ENCODE results near the gene PFKM. TPM values are rescaled to one million over a fixed set of nuclear protein-coding genes. Genes with fewer than 3 reads are reported as not detected.

Gene PFKM
- total and polyA plus RNA-seq, 2 of the 4 experiments (the other 2 are of a cell fraction) = 56.7 to 82.6 TPM

- intact Hi-C loops (cut with micrococcal nuclease) = no loop called here
- no peak overlapping the region for H3K56ac ChIP-seq (ENCODE audit: extremely low read depth, insufficient read depth, low read length)
- no peak overlapping the region for H3K18ac ChIP-seq (ENCODE audit: low read depth, low read length)
- no peaks in the 10 kb centered on the region for H4K20me1 ChIP-seq (ENCODE audit: insufficient read depth, low read length)
- dilution Hi-C loops (cut with HindIII; ENCODE audit: low sequenced_read_pairs, unreplicated experiment) = no loop called here
- H3K9me3 ChIP-seq (ENCODE audit: control insufficient read depth, insufficient read depth, low read length) = no peaks in the 10 kb centered on the region
- no peaks in the 10 kb centered on the region for H3K36me3 ChIP-seq (ENCODE audit: control insufficient read depth, insufficient read depth, low read length)
- ATAC-seq (ENCODE audit: low read depth) = peak; percentile 42
- no peak overlapping the region for H3K27ac ChIP-seq (ENCODE audit: insufficient read depth, low read length)
- no peak overlapping the region for H3K23ac ChIP-seq (ENCODE audit: low read depth, low read length)
- no peak overlapping the region for H2AK9ac ChIP-seq (replicated peaks; ENCODE audit: low read depth, low read length, poor library complexity)
- ChIA-PET CTCF (interaction anchor here (1.1 kb wide), 1 partner anchor 11 kb away, joined by 4 read pairs; no protein-coding TSS in a partner anchor), POLR2A (ENCODE audit: unreplicated experiment) (no interaction called here)
- TF ChIP-seq BHLHE40 (IDR thresholded peaks at IDR 0.05; ENCODE audit: low read depth, low read length) = no peak
- no peak overlapping the region for H3K4ac ChIP-seq (ENCODE audit: low read depth, low read length)
- H3K27me3 ChIP-seq (ENCODE audit: control insufficient read depth, insufficient read depth, low read length) = peaks cover 38% of the 10 kb centered on the region
- H2BK20ac ChIP-seq (ENCODE audit: low read depth, low read length) = no peak overlapping the region
- H2BK15ac ChIP-seq (ENCODE audit: low read depth, low read length) = no peak overlapping the region
- H3K4me1 ChIP-seq (ENCODE audit: control insufficient read depth, insufficient read depth, low read length) = no peaks in the 10 kb centered on the region
- DNase-seq = no peak
- no peak overlapping the region for H2AFZ ChIP-seq (replicated peaks; ENCODE audit: low read length, poor library complexity)
- H3K4me2 ChIP-seq (ENCODE audit: low read depth, low read length) = peak overlapping the region; percentile 70; the same call in 1 of the 2 replicates
- in situ Hi-C loops (cut with MboI; ENCODE audit: low sequenced_read_pairs) = no loop called here
- 57% methylated on average over 1 of the region's 3 CpGs; no CpG with 5 or more reads in 1 of the 2 experiments for WGBS, 2 experiments (ENCODE audit: extremely low coverage in 2 of 2, insufficient read length in 1 of 2)
- no peak overlapping the region for H2AK5ac ChIP-seq (ENCODE audit: low read depth, low read length)
- H3K9me1 ChIP-seq (ENCODE audit: insufficient read depth, low read length) = no peaks in the 10 kb centered on the region
- H3K9ac ChIP-seq (ENCODE audit: low read depth, low read length) = no peak overlapping the region
- no peak overlapping the region for H3K14ac ChIP-seq (replicated peaks; ENCODE audit: low read depth, low read length)
- H4K5ac ChIP-seq (ENCODE audit: low read depth, low read length) = no peak overlapping the region
- no peak overlapping the region for H4K8ac ChIP-seq (ENCODE audit: low read depth in 2 of 2, low read length in 2 of 2)
- no peak overlapping the region for H2BK120ac ChIP-seq (ENCODE audit: low read depth, low read length)
- H3K79me1 ChIP-seq (ENCODE audit: low read depth in 1 of 2, low read length in 2 of 2) = no peaks in the 10 kb centered on the region
- BruUV-seq (replicated peaks) = no TSS peak
- no peak overlapping the region for H4K91ac ChIP-seq (ENCODE audit: insufficient read depth, low read depth, low read length)
- no peak overlapping the region for H2BK5ac ChIP-seq (ENCODE audit: low read depth, low read length, poor library complexity, severe bottlenecking)
- no peak overlapping the region for H3K4me3 ChIP-seq (ENCODE audit: insufficient read depth, low read depth, low read length)
Observed at GRCh38 chr12:48175613-48176416, 56.7 kb downstream of the PFKM start.
